Loucy (cell line): ENCODE measurements around the gene IRS1.

Experiments
- H2AFZ ChIP-seq: fragments of 200-600 bp; sonication (generic); 2 replicates; pipeline ENCODE4 v1.6.0; 2016; ENCODE audit warnings: antibody characterized with exemption, mild to moderate bottlenecking, low read length, moderate library complexity
- H3F3A ChIP-seq: fragments of 200-600 bp; 2 replicates; pipeline ENCODE4 v1.6.0; 2016; ENCODE audit warnings: antibody characterized with exemption, low read depth, mild to moderate bottlenecking
- H3K27me3 ChIP-seq: fragments of 200-600 bp; sonication (generic); 2 replicates; pipeline ENCODE4 v1.6.1; 2014; ENCODE audit warnings: low read length, mild to moderate bottlenecking; ENCODE audit not compliant: insufficient read depth, poor library complexity, severe bottlenecking
- H3K36me3 ChIP-seq: fragments of 200-600 bp; sonication (generic); 2 replicates; pipeline ENCODE4 v1.6.1; 2016; ENCODE audit warnings: low read length; ENCODE audit not compliant: insufficient read depth
- H3K4me1 ChIP-seq: fragments of 200-600 bp; sonication (generic); 2 replicates; pipeline ENCODE4 v1.5.1; 2014; ENCODE audit warnings: low read length, mild to moderate bottlenecking; ENCODE audit not compliant: insufficient read depth, poor library complexity, severe bottlenecking
- H3K4me2 ChIP-seq: fragments of 200-600 bp; sonication (generic); 2 replicates; pipeline ENCODE4 v1.6.0; 2014; ENCODE audit warnings: antibody characterized with exemption, low read length, low read depth, mild to moderate bottlenecking; ENCODE audit not compliant: poor library complexity, severe bottlenecking
- H3K4me3 ChIP-seq: fragments of 200-600 bp; sonication (generic); 2 replicates; pipeline ENCODE4 v1.5.1; 2014; ENCODE audit warnings: low read length, mild to moderate bottlenecking, mixed read lengths; ENCODE audit not compliant: poor library complexity, severe bottlenecking
- H3K79me2 ChIP-seq: fragments of 200-600 bp; sonication (generic); 2 replicates; pipeline ENCODE4 v1.6.1; 2014; ENCODE audit warnings: low read length; ENCODE audit not compliant: insufficient read depth
- H3K9ac ChIP-seq: fragments of 200-600 bp; sonication (generic); 2 replicates; pipeline ENCODE4 v1.6.0; 2014; ENCODE audit warnings: mild to moderate bottlenecking, low read depth, low read length, moderate library complexity; ENCODE audit not compliant: poor library complexity, severe bottlenecking
- H3K9me2 ChIP-seq: fragments of 200-600 bp; sonication (generic); replicated peaks from 2 replicates; pipeline ENCODE4 v1.6.1; 2016; ENCODE audit warnings: low read depth, low read length, mixed read lengths
- H3K9me3 ChIP-seq: fragments of 200-600 bp; sonication (generic); 2 replicates; pipeline ENCODE4 v1.6.1; 2014; ENCODE audit warnings: mild to moderate bottlenecking, antibody characterized with exemption, low read length, low read depth; ENCODE audit not compliant: insufficient read depth
- H4K20me1 ChIP-seq: fragments of 200-600 bp; sonication (generic); 2 replicates; pipeline ENCODE4 v1.6.0; 2014; ENCODE audit warnings: antibody characterized with exemption, low read length, mild to moderate bottlenecking; ENCODE audit not compliant: insufficient read depth, poor library complexity, severe bottlenecking
- EZH2phosphoT487 ChIP-seq: fragments of 200-600 bp; IDR thresholded peaks from 2 replicates; pipeline ENCODE4 v1.6.1; 2018; ENCODE audit warnings: antibody characterized with exemption, mild to moderate bottlenecking, moderate library complexity, borderline replicate concordance
- TF ChIP-seq, protein P1 (sequence below): fragments of 200-600 bp; sonication (generic); conservative IDR thresholded peaks from 2 replicates; pipeline ENCODE4 v1.5.1; 2014; ENCODE audit warnings: mild to moderate bottlenecking, antibody characterized with exemption, low read length

IRS1 gene

GRCh38 chr2:226720948-226721347, 78.7 kb downstream of the IRS1 start:
- Histone ChIP-seq H2AFZ (no peak overlapping the region), H3K9me3 (no peaks in the 10 kb centered on the region), H3K4me3 (no peak overlapping the region), H3K4me2 (no peak overlapping the region), H3K27me3 (peaks cover 5% of the 10 kb centered on the region), H3K79me2 (no peaks in the 10 kb centered on the region), H3K9ac (no peak overlapping the region), H4K20me1 (no peaks in the 10 kb centered on the region), H3F3A (no peaks in the 10 kb centered on the region), H3K9me2 (no peaks in the 10 kb centered on the region), H3K4me1 (no peaks in the 10 kb centered on the region), H3K36me3 (no peaks in the 10 kb centered on the region)
- TF ChIP-seq, protein P1, sequence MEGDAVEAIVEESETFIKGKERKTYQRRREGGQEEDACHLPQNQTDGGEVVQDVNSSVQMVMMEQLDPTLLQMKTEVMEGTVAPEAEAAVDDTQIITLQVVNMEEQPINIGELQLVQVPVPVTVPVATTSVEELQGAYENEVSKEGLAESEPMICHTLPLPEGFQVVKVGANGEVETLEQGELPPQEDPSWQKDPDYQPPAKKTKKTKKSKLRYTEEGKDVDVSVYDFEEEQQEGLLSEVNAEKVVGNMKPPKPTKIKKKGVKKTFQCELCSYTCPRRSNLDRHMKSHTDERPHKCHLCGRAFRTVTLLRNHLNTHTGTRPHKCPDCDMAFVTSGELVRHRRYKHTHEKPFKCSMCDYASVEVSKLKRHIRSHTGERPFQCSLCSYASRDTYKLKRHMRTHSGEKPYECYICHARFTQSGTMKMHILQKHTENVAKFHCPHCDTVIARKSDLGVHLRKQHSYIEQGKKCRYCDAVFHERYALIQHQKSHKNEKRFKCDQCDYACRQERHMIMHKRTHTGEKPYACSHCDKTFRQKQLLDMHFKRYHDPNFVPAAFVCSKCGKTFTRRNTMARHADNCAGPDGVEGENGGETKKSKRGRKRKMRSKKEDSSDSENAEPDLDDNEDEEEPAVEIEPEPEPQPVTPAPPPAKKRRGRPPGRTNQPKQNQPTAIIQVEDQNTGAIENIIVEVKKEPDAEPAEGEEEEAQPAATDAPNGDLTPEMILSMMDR, result no peak
- TF ChIP-seq EZH2phosphoT487, result no peak

DNA sequence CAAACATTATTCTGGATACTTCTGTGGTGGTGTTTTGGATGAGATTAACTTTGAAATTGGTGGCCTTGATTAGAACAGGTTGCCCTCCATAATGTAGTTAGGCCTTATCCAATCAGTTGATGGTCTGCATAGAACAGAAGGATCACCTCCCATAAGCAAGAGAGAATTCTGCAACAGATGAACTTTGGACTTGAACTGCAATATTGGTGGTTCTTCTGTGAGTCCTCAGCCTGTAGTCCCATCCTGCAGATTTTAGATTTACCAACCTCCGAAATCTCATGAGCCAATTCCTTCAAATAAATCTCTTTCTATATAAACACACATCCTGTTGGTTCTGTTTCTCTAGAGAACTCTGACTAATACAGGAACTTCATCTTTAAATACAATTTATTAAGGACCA, 81.9 kb downstream of the IRS1 start:
- no peak overlapping the region for H3K4me2 ChIP-seq
- no peaks in the 10 kb centered on the region for H3K36me3 ChIP-seq
- H3K4me1 ChIP-seq, result no peaks in the 10 kb centered on the region
- H3K9me2 ChIP-seq, result no peaks in the 10 kb centered on the region
- H3K4me3 ChIP-seq, result no peak overlapping the region
- no peak overlapping the region for H2AFZ ChIP-seq
- no peaks in the 10 kb centered on the region for H3F3A ChIP-seq
- H3K79me2 ChIP-seq, result no peaks in the 10 kb centered on the region
- no peak overlapping the region for H3K9ac ChIP-seq
- TF ChIP-seq EZH2phosphoT487, result no peak
- TF ChIP-seq, protein P1, result no peak
- H3K9me3 ChIP-seq, result no peaks in the 10 kb centered on the region
- H3K27me3 ChIP-seq, result peaks cover 5% of the 10 kb centered on the region
- no peaks in the 10 kb centered on the region for H4K20me1 ChIP-seq

DNA sequence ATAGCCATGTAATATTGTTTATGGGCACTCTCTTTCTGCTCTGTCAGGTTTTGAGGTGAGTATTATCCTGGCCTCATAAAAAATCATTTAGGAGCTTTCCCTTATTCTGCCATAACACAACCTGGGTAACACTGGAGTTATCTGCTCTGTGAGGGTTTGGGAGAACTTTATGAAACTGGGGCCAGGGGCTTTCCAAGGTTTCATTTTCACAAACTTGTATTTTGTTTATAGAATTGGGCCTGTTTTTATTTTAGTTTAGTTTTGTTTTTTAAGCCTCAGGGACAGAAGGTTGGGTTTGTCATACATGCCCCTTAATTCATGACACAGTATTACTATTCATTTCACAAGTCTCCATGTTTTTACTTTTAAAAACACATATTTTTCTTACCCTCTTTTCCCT, 83.5 kb downstream of the IRS1 start:
- Histone ChIP-seq H2AFZ (no peak overlapping the region), H3K9me3 (no peaks in the 10 kb centered on the region), H3K4me1 (no peaks in the 10 kb centered on the region), H3K9me2 (no peaks in the 10 kb centered on the region), H3K4me2 (no peak overlapping the region), H4K20me1 (no peaks in the 10 kb centered on the region), H3K36me3 (no peaks in the 10 kb centered on the region), H3K27me3 (peaks cover 5% of the 10 kb centered on the region), H3K4me3 (no peak overlapping the region), H3F3A (no peaks in the 10 kb centered on the region), H3K9ac (no peak overlapping the region), H3K79me2 (no peaks in the 10 kb centered on the region)
- TF ChIP-seq EZH2phosphoT487, result no peak
- TF ChIP-seq, protein P1, result no peak
